ENCODE data around the gene ARPC5.

ARPC5 gene

DNA sequence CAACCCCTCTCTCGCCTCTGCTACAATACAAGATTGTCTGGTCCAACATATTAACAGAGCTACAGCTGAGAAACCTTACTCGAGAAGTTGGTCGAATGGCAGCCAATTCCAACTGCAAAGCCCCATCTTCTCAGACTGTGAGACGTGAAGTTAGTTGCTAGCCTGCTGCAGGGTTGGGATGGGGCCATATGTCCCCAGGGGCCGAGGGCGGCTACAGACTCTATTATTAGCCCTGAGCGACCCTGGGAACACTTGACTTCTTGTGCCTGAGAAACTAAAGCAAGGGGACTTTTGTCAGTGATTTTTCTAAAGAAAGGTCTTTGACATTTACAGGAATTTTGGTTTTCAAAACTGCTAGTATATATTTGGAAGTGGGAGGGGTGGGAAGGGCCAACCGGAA is 59.0 kb downstream of the ARPC5 start:
- no peak for DNase-seq
- no peak for TF ChIP-seq POLR2A (IDR thresholded peaks at IDR 0.05; ENCODE audit: low read length)
- TF ChIP-seq GATA1 (IDR thresholded peaks at IDR 0.05; ENCODE audit: low read depth, low read length) = no peak

DNA sequence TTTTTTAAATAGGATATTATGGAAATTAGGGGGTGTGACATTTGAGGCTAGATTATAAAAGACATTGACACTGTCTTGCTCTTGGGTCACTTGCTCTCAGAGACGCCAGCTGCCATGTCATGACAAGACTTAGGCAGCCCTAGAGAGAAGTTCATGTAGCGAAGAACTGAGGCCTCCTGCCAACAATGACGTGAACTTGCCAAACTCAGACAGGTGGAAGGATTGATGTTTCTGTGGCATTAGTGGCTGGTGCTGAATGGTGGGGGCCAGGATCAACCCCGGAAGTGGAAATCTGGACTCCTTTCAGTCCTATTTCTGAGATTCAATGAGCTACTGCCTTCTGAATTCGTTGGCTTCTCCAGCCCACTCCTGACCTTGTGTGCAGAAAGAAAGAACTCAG is 60.0 kb downstream of the ARPC5 start:
- TF ChIP-seq GATA1 (IDR thresholded peaks at IDR 0.05; ENCODE audit: low read depth, low read length) (no peak), POLR2A (IDR thresholded peaks at IDR 0.05; ENCODE audit: low read length) (no peak)
- DNase-seq = no peak

DNA sequence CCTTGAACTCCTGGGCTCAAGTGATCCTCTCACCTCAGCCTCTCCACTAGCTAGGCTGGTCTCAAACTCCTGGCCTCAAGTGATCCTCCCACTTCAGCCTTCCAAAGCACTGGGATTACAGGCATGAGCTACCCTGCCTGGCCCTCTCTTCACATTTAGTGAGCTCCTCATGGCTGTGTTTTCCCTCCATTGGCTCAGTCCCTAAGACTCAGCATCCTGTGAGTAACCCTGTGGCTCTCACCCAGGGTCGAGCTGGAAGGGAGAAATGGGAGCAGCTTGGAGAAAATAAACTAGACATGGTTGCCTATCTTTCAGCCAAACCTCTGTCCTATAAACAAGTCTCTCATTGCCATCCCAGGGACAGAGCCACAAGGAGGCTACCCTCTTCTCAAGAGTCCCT is 62.9 kb downstream of the ARPC5 start:
- no peak for TF ChIP-seq GATA1 (IDR thresholded peaks at IDR 0.05; ENCODE audit: low read depth, low read length)
- no peak for TF ChIP-seq POLR2A (IDR thresholded peaks at IDR 0.05; ENCODE audit: low read length)
- DNase-seq = no peak

DNA sequence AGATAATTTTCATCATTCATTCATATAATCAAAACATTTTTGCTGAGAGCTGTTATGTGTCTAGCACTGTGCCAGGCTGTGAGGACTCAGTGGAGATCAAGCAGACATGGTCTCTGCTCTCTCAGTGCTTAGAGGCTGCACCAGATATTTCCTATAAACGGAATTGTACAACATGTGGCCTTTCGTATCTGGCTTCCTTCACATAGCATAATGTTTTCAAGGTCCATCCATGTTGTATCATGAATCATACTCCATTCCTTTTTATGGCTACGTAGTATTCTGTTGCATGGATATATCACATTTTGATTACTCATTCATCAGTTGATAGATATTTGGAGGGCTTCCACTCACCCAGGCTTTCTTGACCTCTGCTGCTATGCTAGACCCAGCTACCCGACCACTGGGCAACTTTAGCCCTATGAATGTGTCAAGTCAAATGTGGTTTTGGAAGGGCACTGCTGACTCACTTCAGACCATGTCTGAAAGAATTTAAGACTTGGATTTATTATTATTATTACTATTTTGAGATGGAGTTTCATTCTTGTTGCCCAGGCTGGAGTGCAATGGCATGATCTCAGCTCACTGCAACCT is 63.8 kb downstream of the ARPC5 start:
- TF ChIP-seq POLR2A (IDR thresholded peaks at IDR 0.05; ENCODE audit: low read length) (no peak), GATA1 (IDR thresholded peaks at IDR 0.05; ENCODE audit: low read depth, low read length) (no peak)
- no peak for DNase-seq

All from erythroblast (primary cell).